ENCODE data around the gene ADPRHL1.
A peak's percentile ranks its signal among the peaks of the same experiment; 100 is the strongest.
"Not testable (repeated sequence)": the region's sequence is repeated elsewhere in the genome, so short reads cannot be mapped to it uniquely, and the experiment has no call there.

ADPRHL1 gene

GRCh38 chr13:113382542-113382941 is 70.7 kb downstream of the ADPRHL1 start:
- H3K4me3 Mint-ChIP-seq; H3K27ac Mint-ChIP-seq; H3K4me1 Mint-ChIP-seq (ENCODE audit: low read depth); H3K27me3 Mint-ChIP-seq: not testable (repeated sequence)
- Mint-ChIP-seq H3K9me3 (ENCODE audit: low read depth) (peaks cover 11% of the 10 kb centered on the region), H3K36me3 (peaks cover 10% of the 10 kb centered on the region)

DNA sequence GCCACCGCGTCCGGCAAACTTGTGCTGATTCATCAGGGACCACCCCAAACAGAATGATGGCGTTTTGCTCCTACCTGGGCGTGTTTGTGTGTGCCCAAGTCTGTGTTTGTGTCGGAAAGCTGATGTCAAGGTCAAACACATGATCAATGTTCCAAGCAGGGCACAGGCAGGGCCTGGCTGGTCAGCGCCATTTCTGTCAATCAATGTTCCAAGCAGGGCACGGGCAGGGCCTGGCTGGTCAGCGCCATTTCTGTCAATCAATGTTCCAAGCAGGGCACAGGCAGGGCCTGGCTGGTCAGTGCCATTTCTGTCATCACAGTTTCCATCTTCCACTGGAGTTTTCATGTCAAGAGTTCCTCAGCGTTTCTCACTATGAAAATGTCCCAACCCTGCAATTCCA is 74.5 kb downstream of the ADPRHL1 start:
- peaks cover 3% of the 10 kb centered on the region for H3K36me3 Mint-ChIP-seq
- H3K9me3 Mint-ChIP-seq (ENCODE audit: low read depth) = peaks cover 5% of the 10 kb centered on the region
- H3K27ac Mint-ChIP-seq = no peak overlapping the region
- peaks cover 10% of the 10 kb centered on the region for H3K27me3 Mint-ChIP-seq
- no peak overlapping the region for H3K4me3 Mint-ChIP-seq
- H3K4me1 Mint-ChIP-seq (ENCODE audit: low read depth) = no peaks in the 10 kb centered on the region

GRCh38 chr13:113374511-113375175 is 78.6 kb downstream of the ADPRHL1 start:
- Mint-ChIP-seq H3K4me3 (no peak overlapping the region), H3K27me3 (peaks cover 6% of the 10 kb centered on the region), H3K4me1 (ENCODE audit: low read depth) (no peaks in the 10 kb centered on the region), H3K27ac (no peak overlapping the region), H3K36me3 (no peaks in the 10 kb centered on the region), H3K9me3 (ENCODE audit: low read depth) (no peaks in the 10 kb centered on the region)

GRCh38 chr13:113373811-113374485 is 79.3 kb downstream of the ADPRHL1 start:
- Mint-ChIP-seq H3K4me1 (ENCODE audit: low read depth) (no peaks in the 10 kb centered on the region), H3K27ac (no peak overlapping the region), H3K9me3 (ENCODE audit: low read depth) (no peaks in the 10 kb centered on the region), H3K4me3 (no peak overlapping the region), H3K36me3 (no peaks in the 10 kb centered on the region), H3K27me3 (peaks cover 5% of the 10 kb centered on the region)

DNA sequence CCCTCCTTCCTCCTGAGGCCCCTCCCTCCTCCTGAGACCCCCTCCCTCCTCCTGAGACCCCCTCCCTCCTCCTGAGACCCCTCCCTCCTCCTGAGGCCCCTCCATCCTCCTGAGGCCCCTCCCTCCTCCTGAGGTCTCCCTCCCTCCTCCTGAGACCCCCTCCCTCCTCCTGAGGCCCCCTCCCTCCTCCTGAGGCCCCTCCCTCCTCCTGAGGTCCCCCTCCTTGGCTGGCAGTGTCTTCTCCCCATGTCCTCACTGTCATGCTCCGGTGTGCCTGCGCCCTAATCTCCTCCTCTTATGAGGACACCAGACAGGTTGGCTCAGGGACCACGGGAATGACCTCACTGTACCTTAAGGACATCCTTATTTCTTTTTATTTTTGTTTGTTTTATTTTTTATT is 81.6 kb downstream of the ADPRHL1 start:
- not testable (repeated sequence) for H3K27me3 Mint-ChIP-seq; H3K4me1 Mint-ChIP-seq (ENCODE audit: low read depth); H3K36me3 Mint-ChIP-seq; H3K9me3 Mint-ChIP-seq (ENCODE audit: low read depth); H3K27ac Mint-ChIP-seq; H3K4me3 Mint-ChIP-seq

GRCh38 chr13:113371061-113371460 is 82.2 kb downstream of the ADPRHL1 start:
- H3K4me3 Mint-ChIP-seq = no peak overlapping the region
- no peaks in the 10 kb centered on the region for H3K36me3 Mint-ChIP-seq
- no peaks in the 10 kb centered on the region for H3K4me1 Mint-ChIP-seq (ENCODE audit: low read depth)
- no peak overlapping the region for H3K27ac Mint-ChIP-seq
- peaks cover 4% of the 10 kb centered on the region for H3K27me3 Mint-ChIP-seq
- no peaks in the 10 kb centered on the region for H3K9me3 Mint-ChIP-seq (ENCODE audit: low read depth)

- Mint-ChIP-seq H3K4me3 (no peak overlapping the region), H3K36me3 (no peaks in the 10 kb centered on the region), H3K27ac (no peak overlapping the region), H3K9me3 (ENCODE audit: low read depth) (no peaks in the 10 kb centered on the region), H3K4me1 (ENCODE audit: low read depth) (peaks cover 5% of the 10 kb centered on the region), H3K27me3 (peaks cover 10% of the 10 kb centered on the region)
Measured at GRCh38 chr13:113369881-113370280, 83.4 kb downstream of the ADPRHL1 start.

GRCh38 chr13:113369189-113369588 is 84.1 kb downstream of the ADPRHL1 start:
- no peaks in the 10 kb centered on the region for H3K36me3 Mint-ChIP-seq

DNA sequence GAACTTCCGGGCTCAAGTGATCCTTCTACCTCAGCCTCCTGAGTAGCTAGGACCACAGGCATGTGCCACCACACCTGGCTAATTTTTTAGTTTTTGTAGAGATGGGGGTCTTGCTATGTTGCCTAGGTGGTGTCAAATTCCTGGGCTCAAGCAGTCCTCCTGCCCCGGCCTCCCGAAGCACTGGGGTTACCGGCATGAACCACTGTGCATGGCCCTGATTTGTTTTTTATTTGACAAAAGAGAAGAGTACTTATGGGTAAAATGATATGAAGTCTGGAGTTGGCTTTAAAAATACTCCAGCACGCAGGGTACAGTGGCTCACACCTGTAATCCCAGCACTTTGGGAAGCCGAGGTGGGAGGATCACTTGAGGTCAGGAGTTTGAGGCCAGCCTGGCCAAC is 84.9 kb downstream of the ADPRHL1 start:
- H3K27ac Mint-ChIP-seq; H3K9me3 Mint-ChIP-seq (ENCODE audit: low read depth); H3K4me3 Mint-ChIP-seq; H3K36me3 Mint-ChIP-seq; H3K27me3 Mint-ChIP-seq; H3K4me1 Mint-ChIP-seq (ENCODE audit: low read depth): not testable (repeated sequence)

More at GRCh38 chr13:113369189-113369588, 84.1 kb downstream of the ADPRHL1 start:
- H3K4me1 Mint-ChIP-seq (ENCODE audit: low read depth) = peaks cover 5% of the 10 kb centered on the region
- peaks cover 5% of the 10 kb centered on the region for H3K27me3 Mint-ChIP-seq
- no peak overlapping the region for H3K4me3 Mint-ChIP-seq
- no peak overlapping the region for H3K27ac Mint-ChIP-seq
- no peaks in the 10 kb centered on the region for H3K9me3 Mint-ChIP-seq (ENCODE audit: low read depth)

DNA sequence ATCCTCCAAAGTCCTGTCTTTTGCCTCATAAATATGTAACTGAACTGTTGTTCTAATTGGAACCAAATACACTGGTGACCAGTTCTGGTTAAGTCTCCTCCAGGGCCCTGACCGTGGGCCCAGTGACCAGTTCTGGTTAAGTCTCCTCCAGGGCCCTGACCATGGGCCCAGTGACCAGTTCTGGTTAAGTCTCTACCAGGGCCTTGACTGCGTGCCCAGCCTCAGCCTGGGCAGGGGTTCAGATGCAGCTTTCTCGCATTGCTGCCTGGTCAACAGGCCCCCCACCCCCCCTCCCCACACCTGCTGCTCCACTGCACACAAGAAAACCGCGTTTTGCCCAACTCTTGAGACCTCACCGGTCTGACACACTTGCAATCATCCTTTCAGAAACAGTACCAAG is 85.5 kb downstream of the ADPRHL1 start:
- Mint-ChIP-seq H3K36me3 (no peaks in the 10 kb centered on the region), H3K27ac (no peak overlapping the region), H3K9me3 (ENCODE audit: low read depth) (no peaks in the 10 kb centered on the region), H3K27me3 (peaks cover 5% of the 10 kb centered on the region), H3K4me1 (ENCODE audit: low read depth) (peaks cover 6% of the 10 kb centered on the region), H3K4me3 (no peak overlapping the region)

- peaks cover 7% of the 10 kb centered on the region for H3K27me3 Mint-ChIP-seq
- H3K4me1 Mint-ChIP-seq (ENCODE audit: low read depth) = peaks cover 7% of the 10 kb centered on the region
- H3K36me3 Mint-ChIP-seq = no peaks in the 10 kb centered on the region
- no peak overlapping the region for H3K4me3 Mint-ChIP-seq
- no peak overlapping the region for H3K27ac Mint-ChIP-seq
- no peaks in the 10 kb centered on the region for H3K9me3 Mint-ChIP-seq (ENCODE audit: low read depth)
Measured at GRCh38 chr13:113367020-113367560, 86.2 kb downstream of the ADPRHL1 start.

GRCh38 chr13:113365971-113366588 is 87.2 kb downstream of the ADPRHL1 start:
- Mint-ChIP-seq H3K4me1 (ENCODE audit: low read depth) (peaks cover 7% of the 10 kb centered on the region), H3K4me3 (peak overlapping the region; percentile 66), H3K27me3 (peaks cover 7% of the 10 kb centered on the region), H3K36me3 (no peaks in the 10 kb centered on the region), H3K27ac (no peak overlapping the region), H3K9me3 (ENCODE audit: low read depth) (no peaks in the 10 kb centered on the region)

DNA sequence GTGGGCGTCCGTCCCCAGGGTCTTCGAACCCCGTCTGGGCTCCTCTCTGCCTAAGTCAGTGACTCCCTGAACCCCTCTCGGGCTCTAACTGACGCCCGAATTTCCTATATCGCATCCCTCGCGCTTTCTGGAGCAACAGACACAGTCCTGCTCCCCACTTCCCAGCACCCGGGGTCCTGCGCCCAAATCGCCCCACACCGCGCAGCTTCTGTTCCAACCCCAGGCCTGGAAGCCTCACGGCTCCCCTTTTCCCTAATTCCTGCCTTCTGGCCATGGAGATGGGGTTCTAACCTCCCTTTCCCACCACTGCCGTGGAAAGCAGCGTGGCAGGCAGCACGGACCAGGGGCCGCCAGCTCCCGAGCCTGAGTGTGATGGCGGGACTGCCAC is 87.7 kb downstream of the ADPRHL1 start:
- H3K27ac Mint-ChIP-seq = no peak overlapping the region
- H3K9me3 Mint-ChIP-seq (ENCODE audit: low read depth) = no peaks in the 10 kb centered on the region
- peaks cover 7% of the 10 kb centered on the region for H3K27me3 Mint-ChIP-seq
- H3K4me3 Mint-ChIP-seq = peak overlapping the region; percentile 66
- peaks cover 7% of the 10 kb centered on the region for H3K4me1 Mint-ChIP-seq (ENCODE audit: low read depth)
- H3K36me3 Mint-ChIP-seq = no peaks in the 10 kb centered on the region

DNA sequence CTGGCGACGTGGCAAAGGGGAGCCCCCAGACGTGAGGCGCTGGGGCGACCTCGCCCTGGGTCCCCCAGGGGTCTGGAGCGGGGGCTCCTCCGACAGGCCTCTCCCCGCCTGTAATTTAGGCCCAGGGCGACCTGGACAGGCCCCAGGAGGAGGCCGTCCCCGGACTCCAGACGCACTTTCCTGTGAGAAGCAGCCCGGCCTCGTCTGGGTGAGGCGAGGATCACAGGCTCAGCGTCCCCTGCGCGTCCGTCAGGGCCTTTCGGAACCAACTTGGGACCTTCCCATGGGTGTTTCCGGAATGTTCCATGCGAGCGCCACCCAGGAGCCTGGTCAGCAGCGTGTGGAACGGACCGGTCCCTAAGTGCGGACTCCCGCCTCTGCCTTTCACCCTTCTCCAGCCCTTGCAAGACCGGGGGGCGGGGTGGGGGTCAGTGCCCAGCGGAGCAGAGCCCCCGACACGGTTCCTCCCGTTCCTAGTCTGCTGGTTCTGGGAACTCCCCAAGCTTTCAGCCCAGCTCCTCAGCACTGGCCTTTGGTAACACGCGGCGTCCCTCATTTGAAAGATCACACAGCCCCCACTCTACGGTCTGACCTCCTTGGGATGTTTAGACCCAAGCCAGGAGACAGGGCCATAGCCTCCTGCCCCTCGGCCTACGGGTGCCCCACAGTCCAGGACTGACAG is 88.2 kb downstream of the ADPRHL1 start:
- Mint-ChIP-seq H3K9me3 (ENCODE audit: low read depth) (no peaks in the 10 kb centered on the region), H3K36me3 (no peaks in the 10 kb centered on the region), H3K4me3 (peak overlapping the region; percentile 66), H3K4me1 (ENCODE audit: low read depth) (peaks cover 7% of the 10 kb centered on the region), H3K27me3 (peaks cover 7% of the 10 kb centered on the region), H3K27ac (no peak overlapping the region)

DNA sequence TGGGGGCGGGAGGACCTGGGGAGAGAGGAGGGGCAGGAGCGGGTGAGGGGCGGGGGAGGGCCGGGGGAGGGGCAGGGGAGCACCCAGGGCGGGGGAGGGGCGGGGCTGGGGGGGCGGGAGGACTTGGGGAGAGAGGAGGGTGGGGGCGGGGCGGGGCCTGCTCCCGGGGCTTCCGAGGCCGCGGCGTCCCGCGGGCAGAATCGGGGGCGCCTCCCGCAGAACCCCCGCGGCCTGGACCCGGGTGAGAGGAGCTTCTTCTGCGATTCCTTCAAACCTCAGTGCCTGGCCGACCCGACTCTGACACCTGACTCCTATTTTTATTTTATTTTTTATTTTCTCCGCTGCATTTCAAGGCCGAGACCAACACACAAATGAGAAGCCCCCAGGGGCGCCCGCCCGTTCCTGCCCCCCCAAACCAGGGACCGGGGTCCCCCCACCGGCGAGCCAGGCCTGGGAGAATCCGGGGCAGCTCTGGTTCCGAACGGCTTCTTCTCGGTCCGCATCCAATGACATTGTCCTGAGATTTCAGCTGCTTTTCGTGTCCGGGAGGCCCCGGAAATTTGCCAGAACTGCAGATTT is 88.9 kb downstream of the ADPRHL1 start:
- H3K9me3 Mint-ChIP-seq (ENCODE audit: low read depth) = no peaks in the 10 kb centered on the region
- no peaks in the 10 kb centered on the region for H3K36me3 Mint-ChIP-seq
- no peak overlapping the region for H3K4me3 Mint-ChIP-seq
- H3K27ac Mint-ChIP-seq = no peak overlapping the region
- H3K27me3 Mint-ChIP-seq = peaks cover 7% of the 10 kb centered on the region
- peaks cover 7% of the 10 kb centered on the region for H3K4me1 Mint-ChIP-seq (ENCODE audit: low read depth)

Measured in activated naive CD8-positive, alpha-beta T cell (primary cell).